Duodenal mucosa (tissue), 2 donors: ENCODE results near the gene ELP6.
"Not testable (repeated sequence)": the region's sequence is repeated elsewhere in the genome, so short reads cannot be mapped to it uniquely, and the experiment has no call there.

Source experiments
- H3K27ac ChIP-seq: one replicate; pipeline ENCODE4 v1.7.0; 2013; ENCODE audit warnings: low read depth, low read length
- H3K27me3 ChIP-seq, 2 donors: one replicate each; pipeline ENCODE4 v1.7.0; 2013; ENCODE audit warnings: low read length in 2 of 2, control low read depth in 1 of 2; ENCODE audit not compliant: insufficient read depth in 2 of 2, control insufficient read depth in 1 of 2
- H3K36me3 ChIP-seq, 2 donors: one replicate each; pipeline ENCODE4 v1.7.0; 2013; ENCODE audit warnings: low read length in 2 of 2, control low read depth in 1 of 2; ENCODE audit not compliant: insufficient read depth in 2 of 2, control insufficient read depth in 1 of 2
- H3K4me1 ChIP-seq, 2 donors: one replicate each; pipeline ENCODE4 v1.7.0; 2013; ENCODE audit warnings: low read length in 2 of 2, control low read depth in 1 of 2; ENCODE audit not compliant: insufficient read depth in 2 of 2, control insufficient read depth in 1 of 2
- H3K4me3 ChIP-seq, 2 donors: one replicate each; pipeline ENCODE4 v1.7.0; 2013; ENCODE audit warnings: low read length in 2 of 2, low read depth in 1 of 2
- H3K9ac ChIP-seq, 2 donors: one replicate each; pipeline ENCODE4 v1.7.0; 2013; ENCODE audit warnings: low read length in 2 of 2, low read depth in 1 of 2
- H3K9me3 ChIP-seq, 2 donors: one replicate each; pipeline ENCODE4 v1.7.0; 2013; ENCODE audit warnings: low read length in 2 of 2, control low read depth in 1 of 2; ENCODE audit not compliant: control insufficient read depth in 1 of 2

The ELP6 gene

GRCh38 chr3:47512416-47513124 lies 942 bp downstream of the ELP6 start:
- peak overlapping the region; percentile 91 to 93 for H3K4me3 ChIP-seq
- no peaks in the 10 kb centered on the region for H3K27me3 ChIP-seq
- peaks cover 0 to 10% of the 10 kb centered on the region in 2 donors for H3K4me1 ChIP-seq
- H3K9ac ChIP-seq, result peak overlapping the region; percentile 82 to 88
- peaks cover 4 to 19% of the 10 kb centered on the region in 2 donors for H3K36me3 ChIP-seq
- H3K27ac ChIP-seq, result no peak overlapping the region
- H3K9me3 ChIP-seq, result no peaks in the 10 kb centered on the region

DNA sequence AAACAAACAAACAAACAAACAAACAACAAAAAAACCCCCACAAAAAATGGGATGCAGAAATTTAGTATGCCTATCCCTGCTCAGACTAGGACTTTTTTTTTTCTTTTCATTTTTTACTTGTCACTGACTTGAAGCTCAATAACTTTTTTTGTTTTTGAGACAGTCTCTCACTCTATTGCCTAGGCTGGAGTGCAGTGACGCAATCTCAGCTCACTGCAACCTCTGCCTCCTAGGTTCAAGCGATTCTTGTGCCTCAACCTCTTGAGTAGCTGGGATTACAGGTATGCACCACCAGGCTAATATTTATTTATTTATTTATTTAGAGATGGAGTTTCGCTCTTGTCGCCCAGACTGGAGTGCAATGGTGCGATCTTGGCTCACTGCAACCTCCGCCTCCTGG lies 8.2 kb downstream of the ELP6 start:
- not testable (repeated sequence) for H3K27me3 ChIP-seq, H3K4me3 ChIP-seq, H3K9me3 ChIP-seq, H3K4me1 ChIP-seq, H3K27ac ChIP-seq, H3K9ac ChIP-seq
- peaks cover 22 to 49% of the 10 kb centered on the region in 2 donors for H3K36me3 ChIP-seq

DNA sequence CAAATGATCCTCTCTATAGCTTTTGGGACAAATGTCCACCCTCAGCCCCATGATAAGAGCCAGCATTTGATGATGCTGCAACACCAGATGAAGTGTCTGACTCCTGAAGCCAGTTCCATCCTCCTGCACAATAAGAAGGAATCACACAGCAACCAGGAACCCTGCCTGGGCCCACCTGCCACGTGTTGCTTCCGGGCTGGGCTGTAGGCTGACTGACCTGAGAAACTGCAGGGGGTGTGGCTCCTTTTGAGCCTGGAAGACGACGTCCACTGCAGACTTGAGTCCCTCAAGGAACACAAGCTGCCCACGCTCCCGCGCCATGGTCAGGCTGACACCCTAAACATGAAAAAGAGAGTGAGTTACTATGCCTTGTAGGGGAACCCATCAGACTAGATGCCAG lies 9.4 kb downstream of the ELP6 start:
- Histone ChIP-seq H3K27me3 (no peaks in the 10 kb centered on the region), H3K4me1 (no peaks in the 10 kb centered on the region), H3K27ac (no peak overlapping the region), H3K9ac (no peak overlapping the region), H3K36me3 (peaks cover 23 to 44% of the 10 kb centered on the region in 2 donors), H3K4me3 (no peak overlapping the region), H3K9me3 (no peaks in the 10 kb centered on the region)

DNA sequence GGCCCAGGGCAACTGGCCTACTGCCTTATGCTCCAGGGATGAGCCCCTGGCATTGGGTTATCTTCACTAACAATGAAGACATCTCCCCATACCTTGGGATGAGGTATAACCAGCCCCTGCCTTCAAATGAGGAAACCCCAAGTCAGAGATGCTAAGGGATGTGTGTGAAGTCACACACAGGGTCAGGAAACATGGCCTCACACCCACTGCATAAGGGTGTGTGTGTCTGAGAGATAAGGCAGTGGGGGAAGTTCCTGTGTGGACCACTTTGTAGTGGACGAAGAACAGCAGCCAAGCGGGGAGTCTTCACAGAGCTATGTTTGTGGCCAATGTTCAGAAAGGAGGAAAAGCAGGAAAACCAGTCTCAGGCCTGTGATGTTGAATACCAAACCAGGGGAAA lies 10.5 kb downstream of the ELP6 start:
- no peak overlapping the region for H3K9ac ChIP-seq
- no peaks in the 10 kb centered on the region for H3K9me3 ChIP-seq
- H3K27me3 ChIP-seq, result no peaks in the 10 kb centered on the region
- H3K4me3 ChIP-seq, result no peak overlapping the region
- H3K27ac ChIP-seq, result no peak overlapping the region
- H3K4me1 ChIP-seq, result no peaks in the 10 kb centered on the region
- H3K36me3 ChIP-seq, result peaks cover 27 to 53% of the 10 kb centered on the region in 2 donors

DNA sequence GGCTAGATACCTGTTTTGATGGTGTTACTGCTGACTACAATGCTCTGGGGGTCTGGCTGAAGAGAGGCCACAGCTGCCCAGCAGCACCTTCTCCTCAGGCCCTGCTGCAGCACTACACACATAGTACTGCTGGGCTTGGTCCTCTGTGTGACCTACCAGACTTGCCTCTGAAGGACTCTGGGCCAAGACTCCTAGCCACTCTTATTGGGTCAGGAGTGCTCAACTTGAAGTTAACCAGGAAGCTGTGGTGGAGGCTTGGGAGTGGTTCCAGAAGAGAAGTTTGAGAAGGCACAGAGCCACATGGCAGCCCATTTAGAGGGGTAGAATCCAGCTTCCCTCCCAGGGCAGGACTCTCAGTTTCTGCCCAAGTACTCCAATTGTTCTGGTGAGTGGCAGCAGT lies 16.6 kb downstream of the ELP6 start:
- Histone ChIP-seq H3K9me3 (no peaks in the 10 kb centered on the region), H3K9ac (no peak overlapping the region), H3K4me3 (no peak overlapping the region), H3K36me3 (peaks cover 38 to 54% of the 10 kb centered on the region in 2 donors), H3K4me1 (no peaks in the 10 kb centered on the region), H3K27ac (no peak overlapping the region), H3K27me3 (no peaks in the 10 kb centered on the region)

DNA sequence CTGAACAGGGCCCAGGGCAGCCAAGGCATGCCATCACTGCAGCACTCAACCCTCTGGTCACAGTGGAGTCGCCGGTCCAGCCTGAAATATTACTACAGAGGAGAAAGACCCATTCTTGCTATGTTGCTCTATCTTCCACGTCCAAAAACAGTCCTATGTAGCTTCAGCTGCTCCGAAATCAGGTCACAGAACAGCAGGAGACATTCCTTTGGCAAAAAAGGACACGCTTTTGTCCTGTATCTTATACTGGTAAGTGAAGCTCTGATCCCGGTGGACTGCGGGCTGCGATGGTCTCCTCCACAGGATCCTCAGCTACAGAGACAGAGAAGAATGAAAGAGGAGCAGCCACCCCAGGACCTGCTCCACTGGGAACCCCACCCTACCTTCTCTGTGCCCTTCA lies 17.6 kb downstream of the ELP6 start:
- Histone ChIP-seq H3K27me3 (no peaks in the 10 kb centered on the region), H3K27ac (no peak overlapping the region), H3K9me3 (no peaks in the 10 kb centered on the region), H3K4me3 (no peak overlapping the region), H3K9ac (no peak overlapping the region), H3K36me3 (peaks cover 28 to 45% of the 10 kb centered on the region in 2 donors), H3K4me1 (no peaks in the 10 kb centered on the region)

GRCh38 chr3:47495111-47495510 lies 18.4 kb downstream of the ELP6 start:
- no peaks in the 10 kb centered on the region for H3K9me3 ChIP-seq
- H3K9ac ChIP-seq, result no peak overlapping the region
- H3K36me3 ChIP-seq, result peaks cover 25 to 39% of the 10 kb centered on the region in 2 donors
- no peaks in the 10 kb centered on the region for H3K27me3 ChIP-seq
- no peak overlapping the region for H3K27ac ChIP-seq
- H3K4me3 ChIP-seq, result no peak overlapping the region
- H3K4me1 ChIP-seq, result no peaks in the 10 kb centered on the region

- no peak overlapping the region for H3K9ac ChIP-seq
- H3K27ac ChIP-seq, result no peak overlapping the region
- H3K4me3 ChIP-seq, result no peak overlapping the region
- H3K27me3 ChIP-seq, result no peaks in the 10 kb centered on the region
- peaks cover 8 to 17% of the 10 kb centered on the region in 2 donors for H3K36me3 ChIP-seq
- no peaks in the 10 kb centered on the region for H3K4me1 ChIP-seq
- no peaks in the 10 kb centered on the region for H3K9me3 ChIP-seq
Observed at GRCh38 chr3:47491777-47492176, 21.7 kb downstream of the ELP6 start.

DNA sequence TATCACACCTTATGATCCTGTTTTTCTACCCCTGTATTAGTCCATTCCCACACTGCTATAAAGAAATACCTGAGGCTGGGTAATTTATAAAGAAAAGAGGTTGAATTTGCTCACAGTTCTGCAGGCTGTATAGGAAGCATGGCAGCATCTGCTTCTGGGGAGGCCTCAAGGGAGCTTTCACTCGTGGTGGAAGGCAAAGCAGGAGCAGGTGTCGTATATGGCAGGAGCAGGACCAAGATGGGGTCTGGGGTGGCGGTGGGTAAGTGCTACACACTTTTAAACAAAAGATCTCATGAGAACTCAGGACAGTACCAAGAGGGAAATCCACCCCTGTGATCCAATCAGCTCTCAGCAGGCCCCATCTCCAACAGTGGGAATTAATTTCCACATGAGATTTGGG lies 22.3 kb downstream of the ELP6 start:
- no peaks in the 10 kb centered on the region for H3K4me1 ChIP-seq
- H3K36me3 ChIP-seq, result peaks cover 5 to 12% of the 10 kb centered on the region in 2 donors
- H3K27me3 ChIP-seq, result no peaks in the 10 kb centered on the region
- no peak overlapping the region for H3K27ac ChIP-seq
- no peak overlapping the region for H3K4me3 ChIP-seq
- H3K9ac ChIP-seq, result no peak overlapping the region
- no peaks in the 10 kb centered on the region for H3K9me3 ChIP-seq

DNA sequence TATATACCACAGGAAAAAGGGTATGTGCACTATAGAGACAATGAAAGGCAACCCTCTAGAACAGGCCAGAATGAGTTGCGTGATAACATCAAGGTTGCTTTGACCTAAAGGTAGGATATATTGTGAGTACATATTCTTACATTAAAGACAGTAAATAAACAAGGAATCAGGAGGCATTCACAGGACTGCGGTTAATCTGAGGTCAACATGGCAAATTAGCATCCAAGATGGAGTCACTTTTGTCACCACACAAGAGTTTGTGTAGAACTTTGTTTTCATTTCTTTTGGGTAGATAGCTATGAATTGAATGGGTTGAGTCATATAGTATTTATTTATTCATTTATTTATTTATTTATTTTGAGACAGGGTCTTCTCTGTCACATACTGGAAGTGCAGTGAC lies 26.2 kb downstream of the ELP6 start:
- H3K9ac ChIP-seq, result no peak overlapping the region
- no peak overlapping the region for H3K4me3 ChIP-seq
- no peaks in the 10 kb centered on the region for H3K9me3 ChIP-seq
- H3K27ac ChIP-seq, result no peak overlapping the region
- peaks cover 0 to 3% of the 10 kb centered on the region in 2 donors for H3K4me1 ChIP-seq
- H3K27me3 ChIP-seq, result no peaks in the 10 kb centered on the region
- no peaks in the 10 kb centered on the region for H3K36me3 ChIP-seq
